ENCODE data around the gene OLA1. TPM values are rescaled to one million over a fixed set of nuclear protein-coding genes. Genes with fewer than 3 reads are reported as not detected.

Gene OLA1
- total RNA-seq, 1 donor from 2014 or later, result 36.1 TPM

DNA sequence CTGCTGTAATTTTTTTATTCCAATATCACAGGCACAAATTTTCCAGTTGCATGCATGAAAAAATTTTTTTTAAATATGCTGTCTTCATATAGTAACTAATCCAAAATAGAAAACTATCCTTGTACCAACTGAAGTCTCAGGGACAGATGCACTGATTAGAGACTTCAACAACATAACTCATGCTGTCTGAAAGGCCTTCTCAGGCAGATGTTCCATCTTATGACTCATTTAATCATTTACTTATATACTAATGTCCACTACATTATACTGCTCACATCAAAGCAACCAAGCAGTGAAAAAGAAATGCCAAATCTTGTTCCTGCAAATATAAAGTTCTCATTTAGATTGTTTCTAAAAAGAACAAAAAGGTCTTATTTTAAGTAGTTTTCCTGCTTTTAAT is 53.1 kb downstream of the OLA1 start:
- Histone ChIP-seq H3K4me3 (no peak overlapping the region), H3K36me3 (no peaks in the 10 kb centered on the region), H3K27ac (no peak overlapping the region), H3K9me3 (no peaks in the 10 kb centered on the region), H3K4me1 (no peaks in the 10 kb centered on the region), H3K27me3 (no peaks in the 10 kb centered on the region)
- no peak for TF ChIP-seq POLR2AphosphoS5 (IDR thresholded peaks at IDR 0.05; ENCODE audit: insufficient read depth in 1 of 2, low read depth in 1 of 2)
- TF ChIP-seq POLR2A (IDR thresholded peaks at IDR 0.05), result no peak
- TF ChIP-seq, protein P1, sequence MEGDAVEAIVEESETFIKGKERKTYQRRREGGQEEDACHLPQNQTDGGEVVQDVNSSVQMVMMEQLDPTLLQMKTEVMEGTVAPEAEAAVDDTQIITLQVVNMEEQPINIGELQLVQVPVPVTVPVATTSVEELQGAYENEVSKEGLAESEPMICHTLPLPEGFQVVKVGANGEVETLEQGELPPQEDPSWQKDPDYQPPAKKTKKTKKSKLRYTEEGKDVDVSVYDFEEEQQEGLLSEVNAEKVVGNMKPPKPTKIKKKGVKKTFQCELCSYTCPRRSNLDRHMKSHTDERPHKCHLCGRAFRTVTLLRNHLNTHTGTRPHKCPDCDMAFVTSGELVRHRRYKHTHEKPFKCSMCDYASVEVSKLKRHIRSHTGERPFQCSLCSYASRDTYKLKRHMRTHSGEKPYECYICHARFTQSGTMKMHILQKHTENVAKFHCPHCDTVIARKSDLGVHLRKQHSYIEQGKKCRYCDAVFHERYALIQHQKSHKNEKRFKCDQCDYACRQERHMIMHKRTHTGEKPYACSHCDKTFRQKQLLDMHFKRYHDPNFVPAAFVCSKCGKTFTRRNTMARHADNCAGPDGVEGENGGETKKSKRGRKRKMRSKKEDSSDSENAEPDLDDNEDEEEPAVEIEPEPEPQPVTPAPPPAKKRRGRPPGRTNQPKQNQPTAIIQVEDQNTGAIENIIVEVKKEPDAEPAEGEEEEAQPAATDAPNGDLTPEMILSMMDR (IDR thresholded peaks at IDR 0.05), result no peak
- no peak for DNase-seq (ENCODE audit: extremely low spot score in 2 of 2)
- intact Hi-C loops (cut with DNase I), result no loop called here

DNA sequence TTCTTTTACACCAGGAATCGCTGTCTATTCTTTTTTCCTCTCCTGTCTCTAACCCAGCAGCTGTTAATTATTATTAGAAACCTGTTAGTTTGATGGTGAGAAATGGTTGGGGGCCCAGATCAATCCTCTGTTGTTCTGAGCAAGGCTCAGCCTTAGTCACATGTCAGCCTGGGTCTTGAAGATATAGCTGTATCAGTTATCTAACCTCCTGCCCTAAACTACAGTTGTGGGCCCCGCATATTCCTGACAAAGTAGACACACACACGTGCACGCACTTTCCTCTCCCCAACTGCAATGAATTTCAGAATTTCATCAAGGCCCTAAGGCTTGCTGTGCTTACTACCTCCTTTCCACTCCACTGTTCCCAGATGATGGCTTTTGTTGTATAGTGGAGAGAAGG is 54.6 kb downstream of the OLA1 start:
- Histone ChIP-seq H3K4me3 (no peak overlapping the region), H3K4me1 (no peaks in the 10 kb centered on the region), H3K36me3 (no peaks in the 10 kb centered on the region), H3K27ac (no peak overlapping the region), H3K27me3 (no peaks in the 10 kb centered on the region), H3K9me3 (no peaks in the 10 kb centered on the region)
- no peak for DNase-seq (ENCODE audit: extremely low spot score in 2 of 2)
- intact Hi-C loops (cut with DNase I), result no loop called here
- TF ChIP-seq, protein P1 (IDR thresholded peaks at IDR 0.05), result no peak
- no peak for TF ChIP-seq POLR2AphosphoS5 (IDR thresholded peaks at IDR 0.05; ENCODE audit: insufficient read depth in 1 of 2, low read depth in 1 of 2)

DNA sequence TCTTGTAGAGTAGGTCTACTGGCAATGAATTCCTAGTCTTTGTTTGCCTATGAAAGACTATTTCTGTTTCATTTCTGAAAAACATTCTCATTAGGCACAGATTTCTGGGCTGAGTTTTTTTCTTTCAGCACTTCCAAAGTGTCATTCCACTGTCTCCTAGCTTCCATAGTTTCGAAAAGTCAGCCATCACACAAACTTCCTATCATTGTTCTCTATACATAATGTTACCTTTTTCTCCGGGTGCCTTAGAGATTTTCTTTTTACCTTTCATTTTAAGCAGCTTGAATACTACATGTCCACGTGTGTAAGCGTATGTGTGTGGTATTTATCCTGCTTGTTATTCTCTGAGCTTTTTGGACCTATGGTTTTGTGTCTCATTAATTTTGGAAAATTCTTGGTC is 55.7 kb downstream of the OLA1 start:
- Histone ChIP-seq H3K9me3 (no peaks in the 10 kb centered on the region), H3K4me3 (no peak overlapping the region), H3K4me1 (no peaks in the 10 kb centered on the region), H3K36me3 (no peaks in the 10 kb centered on the region), H3K27ac (no peak overlapping the region), H3K27me3 (no peaks in the 10 kb centered on the region)
- intact Hi-C loops (cut with DNase I), result no loop called here
- DNase-seq (ENCODE audit: extremely low spot score in 2 of 2), result no peak
- TF ChIP-seq POLR2A (IDR thresholded peaks at IDR 0.05) (no peak), POLR2AphosphoS5 (IDR thresholded peaks at IDR 0.05; ENCODE audit: insufficient read depth in 1 of 2, low read depth in 1 of 2) (no peak)
- TF ChIP-seq, protein P1 (IDR thresholded peaks at IDR 0.05), result no peak

DNA sequence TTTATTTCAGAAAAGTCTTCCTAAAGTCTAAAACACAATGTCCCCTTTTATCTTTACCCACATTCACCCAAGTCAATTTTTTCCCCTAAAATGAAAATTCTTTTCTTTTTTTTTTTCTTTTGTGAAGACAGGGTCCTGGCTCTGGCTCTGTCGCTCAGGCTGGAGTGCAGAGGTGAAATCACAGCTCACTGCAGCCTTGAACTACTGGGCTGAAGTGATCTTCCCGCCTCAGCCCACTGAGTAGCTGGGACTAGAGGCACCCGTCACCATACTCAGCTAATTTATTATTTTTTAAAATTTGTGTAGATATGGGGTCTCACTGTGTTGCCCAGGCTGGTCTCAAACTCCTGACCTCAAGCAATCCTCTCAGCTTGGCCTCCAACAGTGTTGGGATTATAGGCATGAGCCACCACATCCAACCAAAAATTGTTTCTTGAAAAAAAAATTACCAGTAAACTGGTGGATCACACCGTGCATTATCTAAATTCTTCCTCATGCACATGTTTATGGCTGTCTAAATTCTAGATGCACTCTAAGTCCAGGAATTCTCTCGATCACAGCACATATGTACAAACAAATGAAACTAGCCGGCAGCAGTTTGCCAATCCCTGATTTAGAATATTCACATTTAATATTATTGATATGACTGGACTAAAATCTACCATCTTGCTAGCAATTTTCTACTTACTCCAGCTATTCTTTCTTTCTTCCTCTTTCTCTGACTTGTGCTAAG is 56.8 kb downstream of the OLA1 start:
- H3K27me3 ChIP-seq, result no peaks in the 10 kb centered on the region
- H3K36me3 ChIP-seq, result no peaks in the 10 kb centered on the region
- no peaks in the 10 kb centered on the region for H3K4me1 ChIP-seq
- TF ChIP-seq, protein P1 (IDR thresholded peaks at IDR 0.05), result no peak
- TF ChIP-seq POLR2AphosphoS5 (IDR thresholded peaks at IDR 0.05; ENCODE audit: insufficient read depth in 1 of 2, low read depth in 1 of 2) (no peak), POLR2A (IDR thresholded peaks at IDR 0.05) (no peak)
- no peaks in the 10 kb centered on the region for H3K9me3 ChIP-seq
- no peak for DNase-seq (ENCODE audit: extremely low spot score in 2 of 2)
- no peak overlapping the region for H3K4me3 ChIP-seq
- no peak overlapping the region for H3K27ac ChIP-seq
- intact Hi-C loops (cut with DNase I), result no loop called here

GRCh38 chr2:174184915-174185314 is 63.4 kb downstream of the OLA1 start:
- no peaks in the 10 kb centered on the region for H3K27me3 ChIP-seq
- peaks cover 15% of the 10 kb centered on the region for H3K4me1 ChIP-seq
- H3K4me3 ChIP-seq, result no peak overlapping the region
- no peak overlapping the region for H3K27ac ChIP-seq
- H3K9me3 ChIP-seq, result no peaks in the 10 kb centered on the region
- intact Hi-C loops (cut with DNase I), result no loop called here
- no peak for DNase-seq (ENCODE audit: extremely low spot score in 2 of 2)
- TF ChIP-seq POLR2A (IDR thresholded peaks at IDR 0.05) (no peak), POLR2AphosphoS5 (IDR thresholded peaks at IDR 0.05; ENCODE audit: insufficient read depth in 1 of 2, low read depth in 1 of 2) (no peak)
- TF ChIP-seq, protein P1 (IDR thresholded peaks at IDR 0.05), result no peak
- no peaks in the 10 kb centered on the region for H3K36me3 ChIP-seq
